BJ (cell line): ENCODE results near the gene BLOC1S1. TPM values are rescaled to one million over a fixed set of nuclear protein-coding genes. Genes with fewer than 3 reads are reported as not detected.

Experiments
- CTCF ChIA-PET: fragments of 350-600 bp; formaldehyde crosslinking; extraction: SDS; loops from one replicate; lab custom pipeline; 2021; ENCODE audit warnings: antibody characterized with exemption, inconsistent platforms; lab: Yijun Ruan, JAX
- POLR2A ChIA-PET: fragments of 300-600 bp; sonication (Branson Sonifier 250); formaldehyde crosslinking; extraction: SDS; loops from one replicate; lab custom pipeline; 2021; ENCODE audit warnings: antibody characterized with exemption; lab: Charles Lee
- DNase-seq: peaks from one replicate; pipeline ENCODE4 v3.0.0-alpha.2; 2011; ENCODE audit warnings: low read depth
- H3K27me3 ChIP-seq: 2 replicates; pipeline ENCODE4 v1.6.0; 2011; ENCODE audit warnings: low read length; ENCODE audit not compliant: control insufficient read depth, insufficient read depth
- H3K36me3 ChIP-seq: 2 replicates; pipeline ENCODE4 v1.5.1; 2011; ENCODE audit warnings: low read length; ENCODE audit not compliant: control insufficient read depth, insufficient read depth
- H3K4me3 ChIP-seq: 2 replicates; pipeline ENCODE4 v1.5.1; 2011; ENCODE audit warnings: low read depth, mild to moderate bottlenecking, control low read depth, low read length
- CTCF ChIP-seq: IDR thresholded peaks from 2 replicates; pipeline ENCODE4 v1.5.1; 2011; ENCODE audit warnings: low read depth, mild to moderate bottlenecking, control low read depth, inconsistent platforms, low read length, moderate library complexity; ENCODE audit not compliant: insufficient read depth
- polyA plus RNA-seq: library from polyadenylated mRNA; depleted of rRNA; stranded (reverse); fragments of >200 nt; gene quantifications from 2 replicates; pipeline ENCODE4 v1.2.3, GENCODE V29; 2011

The BLOC1S1 gene
- polyA plus RNA-seq, 1 experiment: 172 TPM

GRCh38 chr12:55743406-55744339 lies 27.8 kb downstream of the BLOC1S1 start:
- Histone ChIP-seq H3K36me3 (no peaks in the 10 kb centered on the region), H3K27me3 (no peaks in the 10 kb centered on the region), H3K4me3 (peak overlapping the region; percentile 54)
- ChIA-PET CTCF (interaction anchor here (0.8 to 10.9 kb wide), 11 partner anchors 8 to 254 kb away, joined by 3 to 86 read pairs (median 4); partner anchors contain the start of genes DGKA, DNAJC14, PYM1 and RAB5B), POLR2A (interaction anchor here (0.5 kb wide), 1 partner anchor 218 kb away, joined by 4 read pairs; no protein-coding TSS in a partner anchor)
- no peak; the same call in 1 of the 2 replicates for TF ChIP-seq CTCF
- no peak for DNase-seq

GRCh38 chr12:55744340-55745030 lies 28.6 kb downstream of the BLOC1S1 start:
- CTCF ChIA-PET: interaction anchor here (0.7 to 10.9 kb wide), 8 partner anchors 7 to 198 kb away, joined by 3 to 86 read pairs (median 4); partner anchors contain the start of genes DGKA, DNAJC14, PYM1 and SARNP

GRCh38 chr12:55745361-55746173 lies 29.7 kb downstream of the BLOC1S1 start:
- peaks cover 2% of the 10 kb centered on the region; the same call in 1 of the 2 replicates for H3K36me3 ChIP-seq
- H3K27me3 ChIP-seq: no peaks in the 10 kb centered on the region
- TF ChIP-seq CTCF: no peak
- ChIA-PET POLR2A (interaction anchor here (0.5 to 0.6 kb wide), 2 partner anchors 15 to 118 kb away, joined by 4 to 5 read pairs; no protein-coding TSS in a partner anchor), CTCF (interaction anchor here (0.8 to 1.7 kb wide), 6 partner anchors 8 to 195 kb away, joined by 3 to 7 read pairs (median 4); partner anchors contain the start of gene PYM1)
- no peak for DNase-seq
- H3K4me3 ChIP-seq: no peak overlapping the region

More at GRCh38 chr12:55744340-55745030, 28.6 kb downstream of the BLOC1S1 start:
- Histone ChIP-seq H3K4me3 (peak overlapping the region; percentile 54), H3K27me3 (no peaks in the 10 kb centered on the region), H3K36me3 (peaks cover under 1% of the 10 kb centered on the region; the same call in 1 of the 2 replicates)
- POLR2A ChIA-PET: interaction anchor here (0.5 kb wide), 1 partner anchor 217 kb away, joined by 4 read pairs; no protein-coding TSS in a partner anchor
- no peak for TF ChIP-seq CTCF
- DNase-seq: no peak

- Histone ChIP-seq H3K4me3 (no peak overlapping the region), H3K27me3 (no peaks in the 10 kb centered on the region), H3K36me3 (peaks cover 3% of the 10 kb centered on the region)
- POLR2A ChIA-PET: interaction anchor here (0.5 to 0.8 kb wide), 2 partner anchors 16 to 25 kb away, joined by 5 to 12 read pairs; no protein-coding TSS in a partner anchor
- CTCF ChIA-PET: interaction anchor here (1.0 to 2.3 kb wide), 8 partner anchors 8 to 251 kb away, joined by 3 to 14 read pairs (median 4); partner anchors contain the start of gene SUOX
- TF ChIP-seq CTCF: no peak
- DNase-seq: no peak
Observed at GRCh38 chr12:55746174-55746912, 30.5 kb downstream of the BLOC1S1 start.
